Retinal pigment epithelial cell (primary cell): Measurements from ENCODE around the gene SIMC1.

Experiments
- DNase-seq: peaks from one replicate; pipeline ENCODE4 v3.0.0-alpha.2; 2010; ENCODE audit warnings: low read depth
- H3K4me3 ChIP-seq: 2 replicates; pipeline ENCODE4 v1.5.1; 2011; ENCODE audit warnings: mild to moderate bottlenecking, low read length, control low read depth, moderate library complexity
- TF ChIP-seq, protein P1 (sequence below): conservative IDR thresholded peaks from 2 replicates; pipeline ENCODE4 v1.5.1; 2011; ENCODE audit warnings: low read depth, low read length, control low read depth, inconsistent platforms

Gene SIMC1

DNA sequence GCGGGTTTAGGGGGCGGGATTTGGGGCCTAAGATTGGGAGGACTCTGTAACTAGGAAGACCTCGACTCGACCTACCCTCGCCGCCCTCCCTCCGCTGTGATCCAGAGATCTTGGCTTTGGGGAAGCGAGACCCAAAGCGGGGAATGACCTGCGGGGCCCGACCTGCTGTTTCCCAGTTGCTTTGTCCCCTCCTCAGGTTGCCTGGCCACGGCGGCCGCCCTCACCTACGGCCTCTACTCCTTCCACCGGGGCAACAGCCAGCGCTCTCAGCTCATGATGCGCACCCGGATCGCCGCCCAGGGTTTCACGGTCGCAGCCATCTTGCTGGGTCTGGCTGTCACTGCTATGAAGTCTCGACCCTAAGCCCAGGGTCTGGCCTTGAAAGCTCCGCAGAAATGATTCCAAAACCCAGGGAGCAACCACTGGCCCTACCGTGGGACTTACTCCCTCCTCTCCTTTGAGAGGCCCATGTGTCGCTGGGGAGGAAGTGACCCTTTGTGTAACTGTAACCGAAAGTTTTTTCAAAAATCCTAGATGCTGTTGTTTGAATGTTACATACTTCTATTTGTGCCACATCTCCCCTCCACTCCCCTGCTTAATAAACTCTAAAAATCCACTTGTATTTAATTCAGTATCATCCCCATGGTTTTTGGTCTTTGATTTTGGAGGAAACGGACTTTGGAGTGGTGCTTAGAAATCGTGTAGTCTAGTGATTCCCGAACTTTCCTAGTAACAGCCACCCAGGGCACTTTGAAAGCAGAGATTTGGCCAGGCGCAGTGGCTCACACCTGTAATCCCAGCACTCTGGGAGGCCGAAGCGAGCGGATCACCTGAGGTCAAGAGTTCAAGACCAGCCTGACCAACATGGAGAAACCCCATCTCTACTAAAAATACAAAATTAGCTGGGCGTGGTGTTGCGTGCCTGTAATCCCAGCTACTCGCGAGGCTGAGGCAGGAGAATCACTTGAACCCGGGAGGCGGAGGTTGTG lies 151.2 kb downstream of the SIMC1 start:
- no peak for DNase-seq
- peak overlapping the region; percentile 94 for H3K4me3 ChIP-seq
- TF ChIP-seq, protein P1, sequence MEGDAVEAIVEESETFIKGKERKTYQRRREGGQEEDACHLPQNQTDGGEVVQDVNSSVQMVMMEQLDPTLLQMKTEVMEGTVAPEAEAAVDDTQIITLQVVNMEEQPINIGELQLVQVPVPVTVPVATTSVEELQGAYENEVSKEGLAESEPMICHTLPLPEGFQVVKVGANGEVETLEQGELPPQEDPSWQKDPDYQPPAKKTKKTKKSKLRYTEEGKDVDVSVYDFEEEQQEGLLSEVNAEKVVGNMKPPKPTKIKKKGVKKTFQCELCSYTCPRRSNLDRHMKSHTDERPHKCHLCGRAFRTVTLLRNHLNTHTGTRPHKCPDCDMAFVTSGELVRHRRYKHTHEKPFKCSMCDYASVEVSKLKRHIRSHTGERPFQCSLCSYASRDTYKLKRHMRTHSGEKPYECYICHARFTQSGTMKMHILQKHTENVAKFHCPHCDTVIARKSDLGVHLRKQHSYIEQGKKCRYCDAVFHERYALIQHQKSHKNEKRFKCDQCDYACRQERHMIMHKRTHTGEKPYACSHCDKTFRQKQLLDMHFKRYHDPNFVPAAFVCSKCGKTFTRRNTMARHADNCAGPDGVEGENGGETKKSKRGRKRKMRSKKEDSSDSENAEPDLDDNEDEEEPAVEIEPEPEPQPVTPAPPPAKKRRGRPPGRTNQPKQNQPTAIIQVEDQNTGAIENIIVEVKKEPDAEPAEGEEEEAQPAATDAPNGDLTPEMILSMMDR, result no peak

DNA sequence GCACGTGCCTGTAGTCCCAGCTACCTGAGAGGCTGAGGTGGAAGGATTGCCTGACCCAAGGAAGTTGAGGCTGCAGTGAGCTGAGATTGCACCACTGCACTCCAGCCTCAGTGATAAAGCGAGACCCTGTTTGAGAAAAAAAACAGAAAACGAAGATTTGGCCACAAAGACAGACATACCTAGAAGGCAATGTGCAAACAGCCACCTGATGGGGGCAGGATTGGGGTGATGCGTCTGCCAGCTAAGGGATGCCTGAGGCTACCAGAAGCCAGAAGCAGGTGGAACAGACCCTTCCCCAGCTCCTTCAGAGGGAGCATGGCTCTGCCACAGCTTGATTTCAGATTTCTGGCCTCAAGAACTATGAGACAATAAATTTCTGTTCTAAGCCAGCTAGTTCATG lies 153.3 kb downstream of the SIMC1 start:
- no peak overlapping the region for H3K4me3 ChIP-seq
- no peak for DNase-seq
- TF ChIP-seq, protein P1, result no peak

DNA sequence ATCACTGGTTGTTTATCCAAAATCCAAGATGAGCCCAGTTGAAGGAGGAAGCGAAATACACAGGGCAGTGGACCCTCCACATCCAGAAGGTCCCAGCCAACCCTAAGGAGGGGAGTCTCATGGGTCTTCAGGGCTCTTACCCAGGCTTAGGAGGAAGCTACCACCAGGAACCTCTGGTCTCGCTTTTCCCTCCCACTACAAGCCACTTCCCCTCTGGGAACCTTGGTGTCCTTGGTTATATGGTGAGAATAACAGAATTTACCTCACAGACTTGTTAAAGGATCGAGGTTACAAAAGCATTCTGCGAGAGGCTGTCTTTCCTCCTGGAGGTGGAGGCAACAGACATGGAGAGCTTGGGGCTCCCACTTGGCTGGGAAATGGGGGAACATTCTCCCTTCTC lies 153.8 kb downstream of the SIMC1 start:
- TF ChIP-seq, protein P1, result no peak
- no peak overlapping the region for H3K4me3 ChIP-seq
- DNase-seq, result no peak

DNA sequence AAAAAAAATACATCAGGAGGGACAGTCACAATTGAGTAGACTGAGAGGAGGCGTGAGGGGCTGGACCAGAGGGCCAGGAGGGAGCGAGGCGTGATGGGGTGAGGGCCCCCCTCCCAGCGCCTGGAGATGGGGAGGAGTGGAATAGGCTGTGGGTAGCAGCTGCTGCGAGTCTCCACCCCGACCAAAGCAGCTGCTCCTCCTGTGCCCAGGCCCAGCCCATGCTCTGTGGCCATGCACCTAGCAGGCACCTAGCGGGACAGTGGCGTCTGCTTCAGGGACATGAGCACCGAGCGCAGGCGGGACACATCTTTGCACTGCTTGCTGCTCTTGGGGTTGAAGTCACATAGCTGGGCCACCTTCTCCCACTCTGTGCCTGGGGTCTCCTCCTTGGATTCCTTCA lies 154.3 kb downstream of the SIMC1 start:
- H3K4me3 ChIP-seq, result no peak overlapping the region
- TF ChIP-seq, protein P1, result no peak
- DNase-seq, result no peak

DNA sequence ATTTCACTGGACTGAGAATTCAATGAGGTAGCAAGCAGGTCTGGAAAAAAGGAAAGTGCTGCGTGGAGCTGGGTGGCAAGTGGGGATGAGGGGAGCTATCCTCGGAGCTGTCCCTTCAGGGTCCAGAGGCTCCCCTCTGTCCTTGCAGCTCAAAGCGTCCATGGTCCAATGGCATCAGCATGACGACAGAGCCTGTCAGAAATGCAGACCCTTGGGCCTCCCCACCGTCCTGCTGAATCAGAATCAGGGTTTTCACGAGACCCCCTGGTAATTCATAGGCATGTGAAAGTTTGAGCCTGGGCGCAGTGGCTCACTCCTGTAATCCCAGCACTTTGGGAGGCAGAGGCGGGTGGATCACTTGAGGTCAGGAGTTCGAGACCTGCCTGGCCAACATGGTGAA lies 155.9 kb downstream of the SIMC1 start:
- TF ChIP-seq, protein P1, result no peak
- no peak for DNase-seq
- H3K4me3 ChIP-seq, result no peak overlapping the region

DNA sequence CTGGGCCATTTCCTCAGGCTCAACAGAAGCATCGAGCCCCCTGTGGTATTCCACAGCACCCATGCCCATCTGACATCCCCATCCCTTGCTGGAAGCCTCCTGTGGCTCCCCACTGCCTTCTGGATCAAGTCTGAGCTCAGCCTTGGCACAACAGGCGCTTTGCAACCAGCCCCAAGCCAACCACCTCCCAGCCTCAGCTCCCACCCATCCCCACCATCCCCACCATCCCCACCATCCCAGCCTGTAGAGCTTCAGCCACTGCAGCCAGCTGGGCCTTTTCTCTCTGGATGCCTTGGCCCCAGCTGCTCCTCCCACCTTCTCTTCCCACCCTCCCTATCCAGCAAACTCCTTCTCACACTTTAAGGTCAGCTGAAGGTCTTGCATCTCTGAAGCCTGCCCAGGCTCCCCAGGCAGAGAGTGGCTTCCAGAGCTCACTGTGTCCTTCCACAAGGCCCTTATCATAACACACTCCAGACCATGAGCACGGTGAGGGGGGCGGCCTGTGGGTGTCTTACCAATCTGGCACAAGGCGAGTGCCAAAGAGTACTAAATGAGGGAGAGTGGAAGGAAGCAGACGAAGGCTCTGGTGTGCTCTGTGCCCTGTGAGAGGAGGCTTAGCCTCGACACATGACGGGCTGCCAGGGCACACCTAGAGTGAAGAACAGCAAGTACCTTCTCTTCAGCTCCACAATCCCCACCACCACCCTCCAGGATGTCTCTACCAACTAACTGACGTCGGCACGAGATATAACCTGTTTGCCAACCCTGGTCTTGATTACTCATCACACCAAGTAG lies 156.9 kb downstream of the SIMC1 start:
- no peak for DNase-seq
- no peak overlapping the region for H3K4me3 ChIP-seq
- TF ChIP-seq, protein P1, result no peak
